ENCODE data around the gene TREML4.
"Not testable (repeated sequence)": the region's sequence is repeated elsewhere in the genome, so short reads cannot be mapped to it uniquely, and the experiment has no call there.

Gene TREML4

DNA sequence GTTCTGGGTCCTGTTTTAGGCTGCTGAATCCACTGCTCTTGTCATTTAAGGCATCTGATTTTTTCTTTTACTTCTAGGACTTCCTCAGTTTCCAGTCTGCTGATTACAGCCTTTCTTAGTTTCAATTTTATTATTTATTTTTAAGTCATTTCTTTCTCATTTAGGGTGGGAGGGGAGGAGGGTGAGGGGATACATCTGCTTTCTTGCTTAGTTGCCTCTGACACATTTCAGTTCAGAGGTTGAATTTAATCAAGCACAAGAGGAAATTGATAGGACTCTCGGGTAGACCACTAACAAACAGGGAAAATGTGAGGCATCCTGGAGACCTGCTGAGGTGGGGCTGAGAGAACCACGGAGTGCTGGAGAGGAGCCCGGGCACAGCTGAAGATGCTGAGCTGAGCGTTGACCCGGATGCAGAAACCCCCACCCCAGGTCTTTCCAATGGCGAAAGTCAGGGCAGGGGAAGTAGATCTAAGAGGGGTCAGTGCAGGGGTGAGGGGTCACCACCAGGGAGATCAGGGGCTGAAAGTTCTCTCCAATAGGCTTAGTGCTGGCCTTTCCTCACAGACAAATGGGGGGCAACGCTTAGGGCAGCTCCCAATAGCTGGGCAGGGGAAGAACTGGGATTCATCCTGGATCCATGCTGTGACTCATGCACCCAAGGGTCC lies 19.6 kb upstream of the TREML4 start:
- no peak for DNase-seq (ENCODE audit: low read depth)

DNA sequence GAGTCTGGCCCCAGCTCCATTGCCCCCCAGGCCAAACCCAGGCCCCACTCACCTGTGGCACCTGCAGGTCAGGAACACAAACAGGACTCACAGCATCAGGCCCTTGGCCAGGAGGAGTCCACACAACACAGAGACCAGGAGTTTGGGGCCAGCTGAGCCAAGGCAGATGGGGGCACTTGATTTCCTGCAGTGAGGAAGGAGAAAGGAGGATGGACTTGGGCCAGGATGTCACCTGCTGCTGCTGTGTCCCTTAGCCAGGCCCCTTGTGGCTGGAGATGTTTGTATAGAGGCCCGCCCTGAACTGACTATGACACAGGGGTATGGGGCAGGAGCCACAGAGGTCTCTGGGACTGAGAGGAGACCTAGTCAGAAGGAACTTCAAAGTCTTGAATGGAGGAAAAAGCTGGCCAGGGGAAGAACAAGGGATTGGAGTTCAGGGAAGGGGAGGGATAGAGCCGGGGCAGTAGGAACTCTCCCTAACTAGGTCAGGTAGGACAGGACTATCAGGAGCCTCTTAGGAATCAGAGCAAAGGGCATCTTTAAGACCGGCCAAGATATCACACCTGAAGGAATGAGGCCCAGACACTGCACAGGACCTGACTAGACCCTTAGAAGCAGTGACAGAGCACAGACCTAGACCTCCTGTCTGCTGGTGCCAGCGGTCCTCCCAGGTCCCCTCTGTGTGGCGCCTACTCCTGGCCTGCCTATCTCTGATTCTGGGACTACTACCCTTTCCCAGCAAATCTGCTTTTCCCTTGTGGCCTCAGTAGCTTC lies 18.4 kb upstream of the TREML4 start:
- DNase-seq (ENCODE audit: low read depth) = no peak

DNA sequence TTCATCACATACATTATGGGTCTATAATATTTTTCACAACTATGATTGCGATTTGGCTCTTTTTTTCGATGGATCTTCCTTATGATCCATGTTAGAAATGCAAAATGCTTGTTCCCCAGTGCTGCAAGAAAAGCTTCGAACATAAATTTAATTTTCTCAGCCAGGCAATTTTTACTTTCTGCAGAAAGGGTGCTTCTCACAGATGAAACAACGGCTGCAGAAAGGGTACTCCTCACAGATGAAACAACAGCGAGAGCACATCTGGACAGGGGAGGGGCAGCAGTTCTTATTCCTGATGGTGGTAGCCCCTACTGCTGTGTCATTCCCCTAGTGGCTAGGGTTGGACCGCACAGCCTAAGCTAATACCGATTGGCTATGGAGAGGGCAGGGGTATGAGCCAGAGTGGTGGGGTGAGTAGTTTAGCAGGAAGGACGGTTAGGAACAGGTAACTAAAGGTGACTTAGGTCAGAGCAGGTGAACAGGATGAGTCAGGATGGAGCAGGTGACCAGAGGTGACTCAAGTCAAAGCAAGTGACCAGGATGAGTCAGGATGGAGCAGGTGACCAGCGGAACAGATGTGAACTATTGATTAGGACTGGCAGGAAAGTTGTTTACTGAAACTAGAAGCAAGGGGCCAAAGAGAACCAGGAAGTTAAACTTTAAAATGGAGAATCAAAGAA lies 13.4 kb upstream of the TREML4 start:
- no peak for DNase-seq (ENCODE audit: low read depth)

DNA sequence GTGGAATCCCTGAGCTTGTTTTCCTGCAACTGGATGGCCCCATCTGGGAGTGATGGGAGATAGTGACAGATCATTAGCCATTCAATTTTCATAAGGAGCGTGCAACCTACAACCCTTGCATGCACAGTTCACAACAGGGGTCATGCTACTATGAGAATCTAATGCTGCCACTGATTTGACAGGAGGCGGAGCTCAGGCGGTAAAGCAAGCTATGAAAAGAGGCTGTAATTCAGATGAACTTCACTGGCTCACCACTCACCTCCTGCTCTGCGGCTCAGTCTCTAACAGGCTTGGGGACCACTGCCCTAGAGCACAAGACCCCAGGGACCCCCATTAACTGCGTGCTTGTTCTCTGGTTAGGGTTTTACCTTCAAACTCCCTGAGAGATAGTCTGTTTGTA lies 12.4 kb upstream of the TREML4 start:
- DNase-seq (ENCODE audit: low read depth) = no peak

DNA sequence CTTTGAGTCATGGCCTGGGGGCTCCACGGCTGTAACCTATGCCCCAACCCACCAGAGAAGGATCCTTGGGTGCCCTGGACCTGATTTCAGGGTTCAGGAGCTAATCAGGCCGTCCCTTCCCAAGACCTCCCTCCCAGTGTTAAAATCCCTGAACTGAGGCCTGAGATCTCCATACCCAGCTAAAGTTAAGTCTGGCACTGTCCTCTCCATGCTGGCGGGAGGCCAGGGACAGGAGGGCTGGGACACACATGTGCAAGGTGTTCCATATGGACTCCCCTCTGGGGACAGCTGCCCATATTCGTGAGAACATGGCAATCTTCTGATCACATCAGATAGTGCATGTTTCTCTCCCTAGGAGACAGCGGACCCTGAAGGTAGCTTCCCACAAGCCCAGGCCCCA lies 11.5 kb upstream of the TREML4 start:
- DNase-seq (ENCODE audit: low read depth) = no peak

DNA sequence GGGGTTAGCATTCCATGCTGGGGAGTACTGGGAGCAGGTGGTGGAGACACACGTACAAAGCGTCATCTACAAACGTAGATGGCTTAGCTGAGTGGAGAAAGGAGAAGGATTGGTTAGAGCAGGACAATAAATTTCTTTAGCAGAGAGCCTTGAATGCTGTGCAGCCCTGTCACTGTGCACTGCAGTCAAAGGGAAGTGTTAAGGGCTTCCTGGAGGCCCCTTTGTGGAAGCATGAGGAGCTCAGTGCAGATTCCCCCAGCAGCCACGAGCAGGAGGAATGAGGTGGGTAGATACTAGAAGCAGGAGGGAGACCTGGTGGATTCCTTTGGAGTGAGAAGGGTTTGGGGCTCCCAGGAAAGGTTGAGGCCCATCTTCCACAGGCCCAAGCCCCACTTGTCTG lies 6.1 kb upstream of the TREML4 start:
- no peak for DNase-seq (ENCODE audit: low read depth)

DNA sequence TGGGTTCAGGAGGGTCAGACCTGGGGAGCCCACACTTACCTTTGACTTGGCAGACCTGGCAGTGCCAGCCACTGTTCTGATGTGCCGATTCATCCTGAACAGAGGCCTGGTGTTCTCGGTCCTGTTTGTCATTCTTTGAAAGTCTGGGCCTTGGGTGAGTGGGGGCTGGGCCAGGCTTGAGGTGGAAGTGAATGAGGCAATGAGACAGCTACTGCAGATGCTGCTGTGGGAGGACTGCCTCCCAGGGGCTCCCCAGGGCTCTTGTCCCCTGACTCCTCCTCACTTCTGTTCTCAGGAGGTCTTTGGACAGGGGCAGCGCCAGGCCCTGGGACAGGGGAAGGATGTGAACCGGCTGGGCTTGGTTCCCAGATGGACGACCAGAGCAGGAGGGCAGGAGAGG lies 5.6 kb upstream of the TREML4 start:
- no peak for DNase-seq (ENCODE audit: low read depth)

DNA sequence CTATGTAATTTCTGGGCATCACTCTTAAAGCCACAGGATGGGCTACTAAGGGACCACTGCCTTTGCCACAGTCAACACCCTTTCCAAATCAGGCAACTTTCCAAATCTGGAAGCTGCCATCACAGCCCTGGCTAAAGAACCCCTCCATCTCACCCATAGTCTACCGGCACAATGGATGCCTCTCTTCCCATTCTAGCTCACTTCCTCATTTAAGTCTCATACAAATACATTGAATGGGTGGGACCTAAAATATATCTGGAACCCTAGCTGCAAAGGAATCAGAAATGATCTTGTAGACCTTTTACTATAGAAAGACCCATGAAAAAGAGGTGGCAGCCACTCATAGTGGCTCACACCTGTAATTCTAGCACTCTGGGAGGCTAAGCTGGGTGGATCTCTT lies 3.3 kb upstream of the TREML4 start:
- DNase-seq (ENCODE audit: low read depth) = no peak

DNA sequence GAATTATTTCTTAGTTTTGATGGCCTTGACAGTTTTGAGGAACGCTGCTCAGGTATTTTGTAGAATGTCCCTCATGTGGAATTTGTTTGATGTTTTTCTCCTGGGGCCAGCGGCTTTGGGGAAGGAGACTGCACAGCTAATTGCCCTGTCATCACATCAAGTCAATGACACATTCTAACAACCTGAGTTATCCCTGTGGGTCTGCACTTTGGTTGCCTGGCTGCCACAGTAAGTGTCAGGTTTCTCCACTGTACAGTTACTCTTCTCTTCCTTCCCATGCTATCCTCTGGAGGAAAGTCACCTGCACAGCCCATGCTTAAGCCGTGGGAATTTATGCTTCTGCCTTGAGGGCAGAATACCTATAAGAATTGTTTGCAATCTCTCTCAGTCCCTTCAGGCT lies 1.4 kb upstream of the TREML4 start:
- DNase-seq (ENCODE audit: low read depth) = no peak

DNA sequence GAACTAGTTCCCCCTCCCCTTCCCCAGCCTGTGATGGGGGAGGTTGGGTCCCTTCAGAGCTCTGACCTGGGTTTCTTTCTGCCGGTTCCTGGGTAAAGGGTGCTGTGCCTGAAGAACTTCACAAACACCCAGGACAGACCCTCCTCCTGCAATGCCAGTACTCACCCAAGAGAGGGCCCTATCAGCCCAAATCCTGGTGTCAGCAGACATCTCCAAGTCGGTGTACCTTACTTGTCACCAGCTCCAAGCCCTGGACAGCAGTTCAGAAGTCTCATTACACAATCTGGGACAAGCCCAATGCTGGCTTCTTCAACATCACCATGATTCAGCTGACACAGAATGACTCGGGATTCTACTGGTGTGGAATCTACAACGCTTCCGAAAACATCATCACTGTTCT lies 467 bp downstream of the TREML4 start:
- no peak for DNase-seq (ENCODE audit: low read depth)

DNA sequence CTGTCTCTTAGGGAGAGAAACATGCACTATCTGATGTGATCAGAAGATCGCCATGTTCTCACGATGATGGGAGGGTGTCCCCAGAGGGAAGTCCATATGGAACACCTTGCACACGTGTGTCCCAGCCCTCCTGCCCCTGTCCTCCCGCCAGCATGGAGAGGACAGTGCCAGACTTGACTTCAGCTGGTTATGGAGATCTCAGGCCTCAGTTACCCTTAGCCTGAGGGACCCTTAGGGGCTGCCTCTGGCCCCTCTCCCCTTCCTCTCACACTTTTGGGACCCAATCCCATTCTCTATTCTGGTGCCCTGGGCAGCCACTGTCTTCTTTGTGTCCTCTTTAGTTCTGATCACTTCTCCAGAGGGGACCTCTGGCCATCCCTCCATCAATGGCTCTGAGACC lies 1.6 kb downstream of the TREML4 start:
- no peak for DNase-seq (ENCODE audit: low read depth)

DNA sequence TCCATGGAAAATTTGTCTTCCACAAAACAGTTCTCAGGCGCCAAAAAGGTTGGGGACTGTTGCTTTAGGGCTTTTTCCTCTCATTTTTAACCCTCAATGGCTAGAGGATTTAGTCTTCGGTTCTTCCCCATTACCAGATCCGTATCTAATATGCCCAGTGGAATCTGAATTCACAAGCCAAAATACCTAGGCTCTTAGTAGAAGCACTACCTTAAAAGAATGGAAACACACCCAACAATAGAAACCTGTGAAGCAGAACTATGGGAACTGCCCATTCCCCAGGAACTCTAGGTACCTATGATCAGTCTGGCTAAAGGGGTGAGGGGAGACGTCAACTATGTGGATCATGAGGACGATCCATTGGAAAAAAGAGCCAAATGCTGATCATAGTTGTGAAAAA lies 3.1 kb downstream of the TREML4 start:
- DNase-seq (ENCODE audit: low read depth) = no peak

DNA sequence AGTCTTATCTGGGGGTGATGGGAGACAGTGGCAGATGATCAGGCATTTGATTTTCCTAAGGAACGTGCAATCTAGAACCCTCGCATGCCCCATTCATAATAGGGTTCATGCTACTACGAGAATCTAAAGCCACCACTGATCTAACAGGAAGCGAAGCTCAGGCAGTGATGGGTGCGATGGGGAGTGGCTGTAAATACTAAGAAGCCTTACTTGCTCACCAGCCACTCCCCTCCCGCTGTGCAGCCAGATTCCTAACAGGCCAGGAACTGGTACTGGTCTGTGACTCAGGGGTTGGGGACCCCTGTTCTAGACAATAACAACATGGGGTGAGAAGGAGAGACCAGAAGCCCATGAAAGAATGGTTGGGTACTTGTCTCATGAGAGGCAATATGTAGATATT lies 4.5 kb downstream of the TREML4 start:
- DNase-seq (ENCODE audit: low read depth) = no peak

DNA sequence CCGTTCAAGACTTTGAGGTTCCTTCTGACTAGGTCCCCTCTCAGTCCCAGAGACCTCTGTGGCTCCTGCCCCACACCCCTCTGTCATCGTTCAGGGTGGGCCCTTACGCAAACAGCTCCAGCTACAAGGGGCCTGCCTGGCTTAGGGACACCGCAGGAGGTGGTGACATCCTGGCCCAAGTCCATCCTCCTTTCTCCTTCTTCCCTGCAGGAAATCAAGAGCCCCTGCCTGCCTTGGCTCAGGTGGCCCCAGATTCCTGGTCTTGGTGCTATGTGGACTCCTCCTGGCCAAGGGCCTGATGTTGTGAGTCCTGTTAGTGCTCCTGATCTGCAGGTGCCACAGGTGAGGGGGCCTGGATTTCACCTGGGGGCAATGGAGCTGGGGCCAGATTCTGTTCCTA lies 8.1 kb downstream of the TREML4 start:
- no peak for DNase-seq (ENCODE audit: low read depth)

DNA sequence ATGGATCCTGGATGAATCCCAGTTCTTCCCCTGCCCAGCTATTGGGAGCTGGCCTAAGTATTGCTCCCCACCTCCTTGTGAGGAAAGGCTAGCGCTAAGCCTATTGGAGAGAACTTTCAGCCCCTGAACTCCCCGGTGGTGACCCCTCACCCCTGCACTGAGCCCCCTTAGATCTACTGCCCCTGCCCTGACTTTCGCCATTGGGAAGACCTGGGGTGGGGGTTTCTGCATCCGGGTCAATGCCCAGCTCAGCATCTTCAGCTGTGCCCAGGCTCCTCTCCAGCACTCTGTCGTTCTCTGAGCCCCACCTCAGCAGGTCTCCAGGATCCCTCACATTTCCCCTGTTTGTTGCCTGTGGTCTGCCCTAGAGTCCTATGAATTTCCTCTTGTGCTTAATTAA lies 9.0 kb downstream of the TREML4 start:
- DNase-seq (ENCODE audit: low read depth) = no peak

DNA sequence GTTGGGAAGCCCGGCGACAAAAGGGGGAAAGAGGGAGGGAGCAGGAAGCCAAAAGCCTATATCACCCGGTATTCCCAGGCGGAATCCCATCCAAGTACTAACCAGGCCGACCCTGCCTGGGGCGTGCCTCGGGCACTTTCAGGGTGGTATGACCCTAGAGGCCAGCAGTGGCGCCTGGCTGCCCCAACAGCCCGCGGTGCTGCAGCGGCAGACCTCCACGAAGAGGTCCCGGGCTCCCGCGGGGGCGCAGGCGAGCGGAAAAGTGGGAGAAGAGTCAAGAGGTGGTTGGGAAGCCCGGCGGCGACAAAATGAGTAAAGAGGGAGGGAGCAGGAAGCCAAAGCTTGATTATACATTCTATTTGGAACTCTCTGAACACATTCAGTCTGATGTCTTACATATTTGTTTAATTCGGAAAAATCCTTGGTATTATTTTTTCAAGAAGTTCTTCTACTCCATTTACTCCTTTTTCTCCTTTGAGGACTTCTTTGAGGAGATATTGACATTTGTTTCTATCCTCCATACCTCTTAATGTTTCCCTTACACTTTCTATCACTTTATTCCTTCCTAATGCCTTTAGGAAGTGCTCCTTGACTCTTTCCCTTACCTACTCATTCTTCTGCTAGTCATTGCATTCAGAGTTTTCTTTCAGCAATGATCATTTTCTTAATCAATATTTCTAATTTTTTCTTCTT lies 11.5 kb downstream of the TREML4 start:
- no peak for DNase-seq (ENCODE audit: low read depth)

DNA sequence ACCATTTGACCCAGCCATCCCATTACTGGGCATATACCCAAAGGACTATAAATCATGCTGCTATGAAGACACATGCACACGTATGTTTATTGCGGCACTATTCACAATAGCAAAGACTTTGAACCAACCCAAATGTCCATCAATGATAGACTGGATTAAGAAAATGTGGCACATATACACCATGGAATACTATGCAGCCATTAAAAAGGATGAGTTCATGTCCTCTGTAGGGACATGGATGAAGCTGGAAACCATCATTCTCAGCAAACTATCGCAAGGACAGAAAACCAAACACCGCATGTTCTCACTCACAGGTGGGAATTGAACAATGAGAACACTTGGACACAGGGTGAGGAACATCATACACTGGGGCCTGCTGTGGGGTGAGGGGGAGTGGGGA lies 18.4 kb downstream of the TREML4 start:
- DNase-seq (ENCODE audit: low read depth) = not testable (repeated sequence)

DNA sequence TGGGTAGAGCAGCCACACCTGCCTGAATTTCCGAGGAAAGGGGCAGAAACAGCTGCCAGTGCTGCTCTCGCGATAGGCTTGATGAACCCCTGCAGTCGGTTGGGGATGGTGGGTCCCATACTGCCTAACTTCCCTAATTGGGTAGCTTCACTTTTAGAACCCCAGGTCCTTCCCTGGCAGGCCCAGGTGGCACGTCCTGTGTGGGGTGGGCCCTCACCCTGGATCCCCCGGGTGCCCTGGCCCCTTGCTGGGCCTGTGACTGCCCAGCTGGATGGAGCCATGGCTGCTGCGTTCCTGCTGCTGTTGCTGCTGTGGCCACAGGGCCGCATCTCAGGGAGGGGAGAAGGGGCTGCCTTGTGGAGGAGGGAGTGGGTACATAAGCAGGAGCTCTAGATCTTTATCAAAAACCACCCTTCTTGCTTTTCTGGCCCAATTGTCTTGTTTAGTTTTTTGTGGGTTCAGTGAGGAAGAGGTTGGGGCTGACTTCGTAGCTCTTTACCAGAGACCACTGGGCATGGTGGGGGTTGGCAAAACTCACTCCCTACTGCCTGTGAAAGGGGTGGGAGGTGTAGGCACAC lies 19.2 kb downstream of the TREML4 start:
- no peak for DNase-seq (ENCODE audit: low read depth)

DNA sequence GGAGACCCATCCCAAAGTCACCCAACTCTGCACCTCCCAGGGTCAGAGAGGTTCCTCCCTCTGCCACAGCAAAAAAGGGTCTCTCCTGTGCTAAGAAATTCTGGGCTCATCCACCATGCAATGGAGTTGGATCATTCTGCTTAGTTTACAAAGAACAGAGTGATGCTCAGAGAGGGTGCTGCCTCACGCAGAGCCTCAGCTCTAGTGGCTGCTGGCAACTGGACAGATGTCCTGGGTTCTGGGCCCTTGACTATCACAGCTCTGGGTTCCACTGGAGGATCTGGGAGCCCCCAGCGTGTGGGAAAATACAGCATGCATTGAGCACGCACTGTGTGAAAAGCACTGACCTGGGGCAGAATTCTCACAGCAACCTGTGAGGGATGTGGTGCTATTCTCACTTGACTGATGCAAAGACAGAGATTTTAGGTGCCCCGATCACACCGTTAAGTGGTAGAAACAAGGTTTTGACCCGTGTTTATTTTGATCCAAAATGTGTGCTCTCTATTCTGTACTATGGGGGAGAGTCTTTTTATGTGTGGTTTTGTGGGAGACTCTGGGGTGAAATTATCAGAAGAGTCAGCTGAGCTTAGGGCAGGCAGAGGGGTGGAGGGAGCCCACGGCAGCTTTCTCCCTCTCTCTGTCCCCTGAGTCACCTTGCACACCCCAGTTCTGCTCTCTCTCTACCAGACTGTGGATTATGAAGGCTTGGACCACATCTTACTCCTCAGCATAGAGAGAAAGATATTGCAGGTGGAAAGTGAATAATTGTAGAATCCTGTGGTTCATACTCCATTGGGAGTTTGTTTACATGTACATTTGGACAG lies 19.9 kb downstream of the TREML4 start:
- DNase-seq (ENCODE audit: low read depth) = no peak

DNA sequence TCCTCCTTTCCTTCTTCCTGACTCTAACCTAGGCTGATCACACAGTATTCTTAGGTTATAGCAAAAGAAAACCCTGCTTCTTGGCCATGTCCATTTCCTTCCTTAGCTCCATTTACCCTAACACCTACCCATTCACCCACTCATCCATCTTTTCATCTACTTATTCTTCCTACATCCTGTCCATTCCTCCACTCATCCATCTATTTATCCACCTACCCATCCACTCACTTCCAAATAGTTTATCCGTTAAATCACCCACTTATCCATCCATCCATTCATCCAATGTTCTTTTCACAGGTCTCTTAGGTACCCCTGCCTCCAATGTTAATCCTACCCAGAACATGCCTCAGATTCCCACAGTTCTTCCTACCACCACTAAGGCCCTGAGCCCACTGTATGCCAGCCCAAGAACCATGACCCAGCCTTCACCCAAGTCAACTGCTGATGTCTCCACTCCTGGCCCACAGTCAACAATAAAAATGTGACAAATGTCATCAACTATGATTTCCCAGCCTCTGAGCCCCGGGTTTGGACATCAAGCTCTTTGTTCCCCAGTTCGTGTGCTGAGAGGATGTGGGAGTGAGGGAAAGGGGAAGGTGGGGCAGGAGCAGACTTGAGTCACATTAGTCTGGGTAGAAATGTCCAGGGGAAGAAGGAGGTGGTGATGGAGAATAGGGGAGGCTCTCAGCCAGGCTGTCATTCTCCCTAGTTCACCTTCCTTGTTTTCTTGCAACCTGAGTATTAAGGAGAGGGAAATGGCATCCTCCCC lies 24.4 kb downstream of the TREML4 start:
- DNase-seq (ENCODE audit: low read depth) = no peak

DNA sequence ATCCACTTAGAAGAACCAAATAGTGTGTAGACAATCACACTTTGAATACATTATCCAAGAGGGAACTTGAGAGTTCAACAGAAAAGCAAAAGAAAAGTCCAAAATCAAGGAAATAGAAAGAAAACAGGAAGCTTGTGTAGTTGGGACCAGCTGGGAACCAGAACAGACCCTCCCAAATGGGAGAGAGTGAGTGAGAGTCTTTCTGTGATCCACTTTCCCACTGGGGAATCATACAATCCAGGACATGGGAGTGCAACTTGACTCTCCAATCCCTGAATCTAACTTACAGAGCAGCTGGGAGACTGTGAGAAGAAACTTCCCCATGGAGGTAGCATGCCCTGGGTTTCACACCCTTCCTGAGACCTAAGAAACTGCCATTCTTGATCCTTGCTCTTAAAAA lies 27.0 kb downstream of the TREML4 start:
- no peak for DNase-seq (ENCODE audit: low read depth)

Measured in activated T-cell treated with anti-CD3 and anti-CD28 coated beads for 24 hours (primary cell).